Muscle layer of colon (tissue), 2 donors: Measurements from ENCODE around the gene CCL21.

ENCODE experiments used
- H3K27ac ChIP-seq: one replicate; pipeline ENCODE4 v1.7.0; 2013; ENCODE audit warnings: low read depth, mild to moderate bottlenecking, low read length, moderate library complexity
- H3K27me3 ChIP-seq, 2 donors: one replicate each; pipeline ENCODE4 v1.7.0; 2013; ENCODE audit warnings: low read length in 2 of 2, mild to moderate bottlenecking in 2 of 2; ENCODE audit not compliant: insufficient read depth in 2 of 2, control insufficient read depth in 1 of 2
- H3K36me3 ChIP-seq: one replicate; pipeline ENCODE4 v1.7.0; 2013; ENCODE audit warnings: mild to moderate bottlenecking, low read length; ENCODE audit not compliant: insufficient read depth
- H3K4me1 ChIP-seq: one replicate; pipeline ENCODE4 v1.7.0; 2013; ENCODE audit warnings: mild to moderate bottlenecking, low read length; ENCODE audit not compliant: insufficient read depth
- H3K4me3 ChIP-seq, 2 donors: one replicate each; pipeline ENCODE4 v1.7.0; 2013; ENCODE audit warnings: low read length in 2 of 2, low read depth in 1 of 2, mild to moderate bottlenecking in 1 of 2, moderate library complexity in 1 of 2
- H3K9ac ChIP-seq: one replicate; pipeline ENCODE4 v1.7.0; 2013; ENCODE audit warnings: low read length
- H3K9me3 ChIP-seq: one replicate; pipeline ENCODE4 v1.7.0; 2013; ENCODE audit warnings: mild to moderate bottlenecking, low read length
- donor health status: abdominal sarcoma.
- donor health status: Adenocarcinoma of cecum.

The CCL21 gene

DNA sequence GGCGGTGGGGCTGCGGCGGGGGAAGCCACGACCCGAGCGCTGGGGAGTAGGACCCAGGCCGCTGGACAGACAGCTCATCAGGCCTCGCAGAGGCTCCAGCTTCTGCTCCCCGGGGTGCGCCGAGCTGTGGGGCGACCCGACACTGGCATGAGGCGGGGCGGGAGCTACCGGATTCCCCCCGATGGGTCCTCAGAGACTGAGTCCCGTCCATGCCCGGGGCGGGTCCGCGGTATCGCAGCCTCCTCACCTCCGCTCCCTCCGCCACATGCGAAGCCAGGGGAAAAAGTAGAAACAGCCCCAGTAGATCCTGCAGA, 44.9 kb downstream of the CCL21 start:
- Histone ChIP-seq H3K4me1 (peaks cover 18% of the 10 kb centered on the region), H3K27me3 (no peaks in the 10 kb centered on the region), H3K27ac (peak overlapping the region; percentile 81), H3K9ac (peak overlapping the region; percentile 28), H3K9me3 (no peaks in the 10 kb centered on the region), H3K36me3 (peaks cover 23% of the 10 kb centered on the region), H3K4me3 (peak overlapping the region; percentile 40 to 64)

DNA sequence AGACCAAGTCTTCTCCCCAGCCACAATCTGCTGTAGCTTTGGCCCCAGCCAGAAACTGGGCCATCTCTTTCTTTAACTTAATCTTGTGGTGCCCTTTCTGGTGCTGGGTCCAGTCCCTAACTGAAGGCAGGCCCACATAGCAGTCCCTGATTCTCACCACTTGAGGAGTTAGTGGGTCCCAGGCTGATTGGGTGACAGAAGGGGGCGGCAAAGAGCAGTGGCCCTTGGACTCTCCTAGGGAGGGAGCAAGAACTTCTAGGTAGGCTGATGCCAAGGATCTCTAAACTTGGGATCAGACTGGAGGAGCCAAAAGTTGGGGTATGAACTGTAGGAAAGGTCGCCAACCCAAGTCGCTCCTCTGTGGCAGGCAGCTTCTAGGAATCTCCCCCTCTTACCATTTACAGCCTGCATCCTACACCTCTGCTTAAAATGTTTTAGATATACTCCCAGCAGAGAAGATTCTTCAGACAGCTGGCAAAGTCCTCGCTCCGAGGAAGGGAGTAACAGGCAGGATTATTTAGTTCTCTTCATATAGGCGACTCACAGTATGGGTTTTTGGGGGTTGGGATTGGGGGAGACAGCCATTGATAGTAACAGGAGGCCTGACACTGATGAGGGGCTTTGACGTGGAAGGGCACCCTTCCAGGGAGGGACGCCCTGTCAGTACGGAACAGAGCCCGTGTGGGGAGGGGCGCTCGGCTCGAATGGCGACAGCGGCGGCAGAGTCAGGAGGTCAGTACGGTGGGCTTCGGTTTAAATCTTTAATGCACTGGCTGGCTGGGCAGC, 45.5 kb downstream of the CCL21 start:
- Histone ChIP-seq H3K9me3 (no peaks in the 10 kb centered on the region), H3K4me3 (peak overlapping the region; percentile 40 to 64), H3K9ac (peak overlapping the region; percentile 28), H3K27me3 (no peaks in the 10 kb centered on the region), H3K4me1 (peaks cover 18% of the 10 kb centered on the region), H3K36me3 (peaks cover 29% of the 10 kb centered on the region), H3K27ac (peak overlapping the region; percentile 81)

- H3K36me3 ChIP-seq, result peaks cover 32% of the 10 kb centered on the region
- peaks cover 18% of the 10 kb centered on the region for H3K4me1 ChIP-seq
- no peaks in the 10 kb centered on the region for H3K9me3 ChIP-seq
- H3K27ac ChIP-seq, result no peak overlapping the region
- H3K4me3 ChIP-seq, result no peak overlapping the region
- no peak overlapping the region for H3K9ac ChIP-seq
- no peaks in the 10 kb centered on the region for H3K27me3 ChIP-seq
Measured at GRCh38 chr9:34663303-34663605, 46.7 kb downstream of the CCL21 start.

- Histone ChIP-seq H3K27ac (no peak within 1 kb of the TSS), H3K9me3 (no peaks in the 10 kb centered on the region), H3K4me3 (no peak within 1 kb of the TSS), H3K4me1 (peaks cover 18% of the 10 kb centered on the region), H3K36me3 (peaks cover 32% of the 10 kb centered on the region), H3K27me3 (no peaks in the 10 kb centered on the region), H3K9ac (no peak within 1 kb of the TSS)
Measured at GRCh38 chr9:34662526-34663302, 47.2 kb downstream of the CCL21 start, which contains the start of gene CCL27. Gene CCL27 (minus strand): TSS chr9:34662657. CDS start chr9:34662633, 24 bp downstream.

- peaks cover 42% of the 10 kb centered on the region for H3K36me3 ChIP-seq
- H3K4me3 ChIP-seq, result no peak overlapping the region
- H3K27me3 ChIP-seq, result no peaks in the 10 kb centered on the region
- H3K27ac ChIP-seq, result no peak overlapping the region
- peaks cover 20% of the 10 kb centered on the region for H3K4me1 ChIP-seq
- H3K9me3 ChIP-seq, result no peaks in the 10 kb centered on the region
- no peak overlapping the region for H3K9ac ChIP-seq
Measured at GRCh38 chr9:34659592-34660253, 50.2 kb downstream of the CCL21 start.
